ENCODE data around the gene SRSF4. TPM values are rescaled to one million over a fixed set of nuclear protein-coding genes. Genes with fewer than 3 reads are reported as not detected.
"Not testable (repeated sequence)": the region's sequence is repeated elsewhere in the genome, so short reads cannot be mapped to it uniquely, and the experiment has no call there.

SRSF4 gene
- total RNA-seq, 6 experiments from 2014 or later, result 25.6 to 42.1 (median 33.0) TPM

- 67% methylated on average over 8 of the region's 10 CpGs for WGBS (ENCODE audit: insufficient coverage, low coverage, low lambda C conversion rate, missing lambda C conversion rate)
- Histone ChIP-seq H3K36me3 (peaks cover 4 to 75% (median 48%) of the 10 kb centered on the region in 4 donors), H3K9me3 (no peaks in the 10 kb centered on the region), H3K27me3 (no peaks in the 10 kb centered on the region), H3K27ac (no peak overlapping the region), H3K4me3 (no peak overlapping the region), H3K4me1 (peaks cover 0 to 24% (median 3%) of the 10 kb centered on the region in 4 donors)
- TF ChIP-seq CTCF (IDR thresholded peaks at IDR 0.05) (no peak), POLR2A (IDR thresholded peaks at IDR 0.05) (no peak)
- intact Hi-C loops (cut with DNase I), result no loop called here
- DNase-seq, result no peak
- ATAC-seq, result peak; percentile 47 to 75 (median 54)
These were observed 25.0 kb downstream of the SRSF4 start for GRCh38 chr1:29156543-29157268.

- ATAC-seq (no peak), DNase-seq (no peak)
- H3K27me3 ChIP-seq, result no peaks in the 10 kb centered on the region
- H3K9me3 ChIP-seq, result no peaks in the 10 kb centered on the region
- no peak for TF ChIP-seq POLR2A (IDR thresholded peaks at IDR 0.05)
- TF ChIP-seq CTCF (IDR thresholded peaks at IDR 0.05), result no peak
- intact Hi-C loops (cut with DNase I), result no loop called here
- no peak overlapping the region for H3K4me3 ChIP-seq
- H3K4me1 ChIP-seq, result peaks cover 0 to 27% (median 6%) of the 10 kb centered on the region in 4 donors
- WGBS (ENCODE audit: insufficient coverage, low coverage, low lambda C conversion rate, missing lambda C conversion rate), result 81% methylated on average over 8 of the region's 8 CpGs
- no peak overlapping the region for H3K27ac ChIP-seq
- H3K36me3 ChIP-seq, result peaks cover 6 to 97% (median 52%) of the 10 kb centered on the region in 4 donors
These were observed 29.5 kb downstream of the SRSF4 start for GRCh38 chr1:29152046-29152805.

DNA sequence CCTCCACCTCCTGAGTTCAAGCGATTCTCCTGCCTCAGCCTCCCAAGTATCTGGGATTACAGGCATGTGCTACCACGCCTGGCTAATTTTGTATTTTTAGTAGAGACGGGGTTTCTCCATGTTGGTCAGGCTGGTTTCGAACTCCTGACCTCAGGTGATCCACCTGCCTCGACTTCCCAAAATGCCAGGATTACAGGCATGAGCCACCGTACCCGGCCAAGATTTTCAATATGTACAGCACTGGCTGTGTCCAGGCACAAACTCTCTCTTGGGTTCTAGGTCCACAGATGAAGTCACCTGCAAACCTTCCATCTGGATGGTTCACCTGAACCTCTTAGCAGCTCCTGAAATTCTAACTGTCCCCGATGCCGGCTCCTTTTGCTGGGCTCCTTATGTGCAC, 31.4 kb downstream of the SRSF4 start:
- H3K4me1 ChIP-seq, result peaks cover 0 to 45% (median 13%) of the 10 kb centered on the region in 4 donors
- H3K36me3 ChIP-seq, result peaks cover 6 to 89% (median 42%) of the 10 kb centered on the region in 4 donors
- H3K27ac ChIP-seq; H3K4me3 ChIP-seq; DNase-seq; H3K27me3 ChIP-seq; intact Hi-C loops (cut with DNase I); H3K9me3 ChIP-seq; ATAC-seq: not testable (repeated sequence)
- 94% methylated on average over 9 of the region's 9 CpGs for WGBS (ENCODE audit: insufficient coverage, low coverage, low lambda C conversion rate, missing lambda C conversion rate)

DNA sequence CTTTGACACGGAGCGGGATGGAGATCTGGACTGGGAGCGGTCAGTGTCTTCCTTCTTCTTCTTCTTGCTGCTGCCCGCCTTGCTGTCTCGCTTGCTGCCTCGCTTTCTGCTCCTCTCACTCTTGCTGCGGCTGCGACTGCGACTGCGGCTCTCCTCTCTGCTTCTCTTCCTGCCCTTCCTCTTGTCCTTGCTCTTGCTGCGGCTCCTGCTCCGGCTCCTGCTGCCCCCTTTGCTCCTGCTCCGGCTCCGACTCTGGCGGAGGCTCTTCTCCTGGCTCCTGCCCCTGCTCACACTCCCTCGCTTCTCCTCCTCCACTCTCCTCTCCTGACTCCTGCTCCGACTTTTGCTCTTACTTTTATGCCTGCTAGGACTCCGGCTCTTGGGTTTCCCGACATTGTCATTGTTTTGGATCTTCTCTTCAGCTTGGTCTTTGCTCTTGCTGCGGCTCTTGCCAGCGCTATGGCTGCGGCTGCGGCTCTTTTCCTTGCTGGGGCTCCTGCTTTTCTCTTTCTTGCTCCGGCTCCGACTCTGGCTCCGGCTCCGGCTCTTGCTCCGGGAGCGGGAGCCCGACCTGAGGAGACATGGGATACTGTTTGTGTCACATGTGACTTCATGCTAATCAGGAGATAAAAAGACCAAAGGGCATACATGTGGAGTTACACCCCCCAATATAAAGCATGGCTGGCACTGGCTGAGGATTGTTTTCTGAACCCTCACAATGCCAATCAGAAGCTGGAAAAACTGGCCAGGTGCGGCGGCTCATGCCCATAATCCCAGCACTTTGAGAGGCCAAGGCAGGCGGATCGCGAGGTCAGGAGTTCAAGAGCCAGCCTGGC, 32.8 kb downstream of the SRSF4 start:
- peaks cover 0 to 49% (median 15%) of the 10 kb centered on the region in 4 donors for H3K4me1 ChIP-seq
- TF ChIP-seq CTCF (IDR thresholded peaks at IDR 0.05) (no peak), POLR2A (IDR thresholded peaks at IDR 0.05) (no peak)
- no peak overlapping the region for H3K4me3 ChIP-seq
- intact Hi-C loops (cut with DNase I), result no loop called here
- H3K27ac ChIP-seq, result peak overlapping the region; percentile 48 to 75 (median 51)
- DNase-seq, result peak in 2 of 3 donors; percentile 76 to 78
- 61% methylated on average over 29 of the region's 35 CpGs for WGBS (ENCODE audit: insufficient coverage, low coverage, low lambda C conversion rate, missing lambda C conversion rate)
- no peaks in the 10 kb centered on the region for H3K27me3 ChIP-seq
- ATAC-seq, result peak; percentile 45 to 77 (median 71)
- H3K9me3 ChIP-seq, result no peaks in the 10 kb centered on the region
- peaks cover 6 to 74% (median 29%) of the 10 kb centered on the region in 4 donors for H3K36me3 ChIP-seq

All from right lobe of liver (tissue), 6 donors.